Measurements from ENCODE around the gene DNAH8.

The DNAH8 gene

GRCh38 chr6:38955861-38956260 is 240.8 kb downstream of the DNAH8 start:
- no peak overlapping the region for H3K4me3 ChIP-seq (ENCODE audit: low read depth in 1 of 2, low read length in 2 of 2)
- no peak overlapping the region for H3K27ac ChIP-seq (ENCODE audit: low read length)
- no peaks in the 10 kb centered on the region for H3K4me1 ChIP-seq (ENCODE audit: control insufficient read depth in 1 of 2, insufficient read depth in 2 of 2, low read length in 2 of 2)
- peaks cover 3 to 6% of the 10 kb centered on the region in 2 donors for H3K9me3 ChIP-seq (ENCODE audit: control insufficient read depth in 1 of 2, low read length in 2 of 2)
- H3K36me3 ChIP-seq (ENCODE audit: control insufficient read depth in 1 of 2, insufficient read depth in 2 of 2, low read length in 2 of 2): no peaks in the 10 kb centered on the region
- no peaks in the 10 kb centered on the region for H3K27me3 ChIP-seq (ENCODE audit: low read depth, low read length)

GRCh38 chr6:38957426-38957825 is 242.3 kb downstream of the DNAH8 start:
- no peak overlapping the region for H3K27ac ChIP-seq (ENCODE audit: low read length)
- no peaks in the 10 kb centered on the region for H3K4me1 ChIP-seq (ENCODE audit: control insufficient read depth in 1 of 2, insufficient read depth in 2 of 2, low read length in 2 of 2)
- peaks cover 3 to 6% of the 10 kb centered on the region in 2 donors for H3K9me3 ChIP-seq (ENCODE audit: control insufficient read depth in 1 of 2, low read length in 2 of 2)
- H3K4me3 ChIP-seq (ENCODE audit: low read depth in 1 of 2, low read length in 2 of 2): no peak overlapping the region
- H3K36me3 ChIP-seq (ENCODE audit: control insufficient read depth in 1 of 2, insufficient read depth in 2 of 2, low read length in 2 of 2): no peaks in the 10 kb centered on the region
- H3K27me3 ChIP-seq (ENCODE audit: low read depth, low read length): no peaks in the 10 kb centered on the region

DNA sequence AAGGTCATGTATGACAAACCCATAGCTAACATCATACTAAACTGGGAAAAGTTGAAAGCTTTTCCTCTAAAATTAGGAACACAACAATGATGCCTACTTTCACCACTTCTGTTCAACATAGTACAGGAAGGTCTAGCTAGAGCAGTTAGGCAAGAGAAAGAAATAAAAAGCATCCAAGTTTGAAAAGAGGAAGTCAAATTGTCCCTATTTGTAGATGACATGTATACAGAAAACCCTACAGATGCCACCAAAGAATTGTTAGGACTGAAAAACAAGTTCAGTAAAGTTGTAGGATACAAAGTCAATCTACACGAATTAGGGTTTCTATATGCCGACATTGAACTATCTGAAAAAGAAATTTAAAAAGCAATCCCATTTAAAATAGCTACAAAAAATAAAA is 244.0 kb downstream of the DNAH8 start:
- Histone ChIP-seq H3K27ac (ENCODE audit: low read length) (no peak overlapping the region), H3K4me1 (ENCODE audit: control insufficient read depth in 1 of 2, insufficient read depth in 2 of 2, low read length in 2 of 2) (no peaks in the 10 kb centered on the region), H3K27me3 (ENCODE audit: low read depth, low read length) (no peaks in the 10 kb centered on the region), H3K9me3 (ENCODE audit: control insufficient read depth in 1 of 2, low read length in 2 of 2) (peaks cover 3 to 6% of the 10 kb centered on the region in 2 donors), H3K36me3 (ENCODE audit: control insufficient read depth in 1 of 2, insufficient read depth in 2 of 2, low read length in 2 of 2) (no peaks in the 10 kb centered on the region), H3K4me3 (ENCODE audit: low read depth in 1 of 2, low read length in 2 of 2) (no peak overlapping the region)

- Histone ChIP-seq H3K4me1 (ENCODE audit: control insufficient read depth in 1 of 2, insufficient read depth in 2 of 2, low read length in 2 of 2) (no peaks in the 10 kb centered on the region), H3K9me3 (ENCODE audit: control insufficient read depth in 1 of 2, low read length in 2 of 2) (peaks cover 0 to 2% of the 10 kb centered on the region in 2 donors), H3K36me3 (ENCODE audit: control insufficient read depth in 1 of 2, insufficient read depth in 2 of 2, low read length in 2 of 2) (no peaks in the 10 kb centered on the region), H3K4me3 (ENCODE audit: low read depth in 1 of 2, low read length in 2 of 2) (no peak overlapping the region), H3K27ac (ENCODE audit: low read length) (no peak overlapping the region), H3K27me3 (ENCODE audit: low read depth, low read length) (no peaks in the 10 kb centered on the region)
Measured at GRCh38 chr6:38968702-38969149, 253.6 kb downstream of the DNAH8 start.

DNA sequence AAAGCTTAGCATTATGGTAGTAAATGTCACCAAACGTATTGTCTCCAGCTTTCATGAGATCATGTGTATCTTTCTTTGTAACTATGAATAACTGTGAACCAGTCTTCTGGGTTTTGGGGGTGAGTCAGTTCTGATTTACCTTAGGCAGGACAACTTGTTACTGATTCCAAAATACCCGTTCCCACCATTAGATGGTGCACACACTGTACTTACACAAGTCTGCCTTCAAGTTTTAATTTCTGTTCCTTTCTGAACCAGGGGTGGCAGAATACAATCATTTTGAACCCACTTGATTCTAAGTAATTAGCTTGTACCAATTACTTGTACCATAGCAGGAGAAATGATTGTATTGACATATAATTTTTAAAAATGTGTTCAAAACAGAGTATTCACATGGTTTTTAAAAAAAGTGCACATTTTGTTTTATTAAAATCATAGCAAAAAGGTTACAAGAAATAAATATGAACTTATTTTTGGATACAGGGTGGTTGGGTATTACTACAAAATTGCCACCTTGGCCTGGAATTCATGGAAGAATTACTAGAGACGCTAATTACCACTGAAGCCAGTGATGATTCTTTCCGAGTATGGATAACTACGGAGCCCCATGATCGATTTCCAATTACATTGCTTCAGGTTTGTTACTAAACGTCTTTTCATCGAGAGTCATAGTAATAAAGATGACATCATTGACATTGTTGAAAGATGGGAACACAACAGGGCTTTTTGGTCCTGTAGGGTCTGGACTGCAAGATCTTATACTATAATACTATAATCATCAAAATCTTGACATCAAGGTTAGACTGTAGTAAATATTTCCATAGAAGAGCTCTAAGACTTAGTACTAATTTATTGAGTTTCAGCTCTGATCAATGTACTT is 258.3 kb downstream of the DNAH8 start:
- Histone ChIP-seq H3K9me3 (ENCODE audit: control insufficient read depth in 1 of 2, low read length in 2 of 2) (no peaks in the 10 kb centered on the region), H3K36me3 (ENCODE audit: control insufficient read depth in 1 of 2, insufficient read depth in 2 of 2, low read length in 2 of 2) (no peaks in the 10 kb centered on the region), H3K27me3 (ENCODE audit: low read depth, low read length) (no peaks in the 10 kb centered on the region), H3K4me3 (ENCODE audit: low read depth in 1 of 2, low read length in 2 of 2) (no peak overlapping the region), H3K4me1 (ENCODE audit: control insufficient read depth in 1 of 2, insufficient read depth in 2 of 2, low read length in 2 of 2) (no peaks in the 10 kb centered on the region), H3K27ac (ENCODE audit: low read length) (no peak overlapping the region)

GRCh38 chr6:38974389-38975151 is 259.5 kb downstream of the DNAH8 start:
- H3K27me3 ChIP-seq (ENCODE audit: low read depth, low read length): no peaks in the 10 kb centered on the region
- H3K4me1 ChIP-seq (ENCODE audit: control insufficient read depth in 1 of 2, insufficient read depth in 2 of 2, low read length in 2 of 2): no peaks in the 10 kb centered on the region
- H3K27ac ChIP-seq (ENCODE audit: low read length): no peak overlapping the region
- no peaks in the 10 kb centered on the region for H3K36me3 ChIP-seq (ENCODE audit: control insufficient read depth in 1 of 2, insufficient read depth in 2 of 2, low read length in 2 of 2)
- no peaks in the 10 kb centered on the region for H3K9me3 ChIP-seq (ENCODE audit: control insufficient read depth in 1 of 2, low read length in 2 of 2)
- H3K4me3 ChIP-seq (ENCODE audit: low read depth in 1 of 2, low read length in 2 of 2): no peak overlapping the region

DNA sequence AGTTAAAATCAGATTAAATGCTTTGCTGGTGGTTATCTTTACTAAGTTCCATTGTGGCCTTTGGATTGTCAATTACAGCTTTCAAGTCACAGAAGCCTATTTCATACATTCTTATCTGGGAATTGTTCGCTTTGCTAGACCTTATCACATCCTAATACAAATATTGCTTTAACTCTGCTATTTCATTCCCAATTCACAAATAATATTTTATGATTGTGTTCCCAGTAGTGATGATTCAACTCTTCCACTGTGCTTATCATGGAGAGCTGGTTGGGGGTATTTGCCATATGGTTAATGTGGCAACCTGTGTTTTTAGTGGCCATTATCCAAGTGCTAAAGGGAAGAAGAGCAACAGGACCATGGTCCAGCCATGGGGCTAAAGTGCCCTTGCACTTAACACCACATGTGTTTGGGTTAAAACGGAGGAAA is 260.5 kb downstream of the DNAH8 start:
- Histone ChIP-seq H3K4me3 (ENCODE audit: low read depth in 1 of 2, low read length in 2 of 2) (no peak overlapping the region), H3K4me1 (ENCODE audit: control insufficient read depth in 1 of 2, insufficient read depth in 2 of 2, low read length in 2 of 2) (no peaks in the 10 kb centered on the region), H3K9me3 (ENCODE audit: control insufficient read depth in 1 of 2, low read length in 2 of 2) (no peaks in the 10 kb centered on the region), H3K36me3 (ENCODE audit: control insufficient read depth in 1 of 2, insufficient read depth in 2 of 2, low read length in 2 of 2) (no peaks in the 10 kb centered on the region), H3K27me3 (ENCODE audit: low read depth, low read length) (no peaks in the 10 kb centered on the region), H3K27ac (ENCODE audit: low read length) (no peak overlapping the region)

DNA sequence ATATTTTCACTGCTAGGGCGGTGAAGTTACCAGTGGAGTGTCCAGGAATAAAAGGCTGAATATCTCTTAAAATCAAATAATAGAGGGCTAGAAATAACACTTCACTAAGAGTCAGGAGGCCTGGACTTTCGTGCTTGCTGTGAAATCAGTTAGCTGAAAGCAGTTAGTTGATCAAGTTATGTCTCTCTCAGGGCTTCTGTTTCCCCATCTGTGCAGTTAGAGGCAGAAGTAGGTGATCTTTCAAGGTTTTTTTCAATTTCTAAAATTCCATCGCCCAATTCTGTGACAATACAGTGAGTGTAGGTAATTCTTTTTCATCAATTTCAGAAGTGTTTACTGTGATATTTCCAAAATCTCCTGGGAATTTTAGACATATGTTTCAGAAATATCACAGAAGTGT is 260.9 kb downstream of the DNAH8 start:
- Histone ChIP-seq H3K36me3 (ENCODE audit: control insufficient read depth in 1 of 2, insufficient read depth in 2 of 2, low read length in 2 of 2) (no peaks in the 10 kb centered on the region), H3K27ac (ENCODE audit: low read length) (no peak overlapping the region), H3K27me3 (ENCODE audit: low read depth, low read length) (no peaks in the 10 kb centered on the region), H3K4me3 (ENCODE audit: low read depth in 1 of 2, low read length in 2 of 2) (no peak overlapping the region), H3K9me3 (ENCODE audit: control insufficient read depth in 1 of 2, low read length in 2 of 2) (no peaks in the 10 kb centered on the region), H3K4me1 (ENCODE audit: control insufficient read depth in 1 of 2, insufficient read depth in 2 of 2, low read length in 2 of 2) (no peaks in the 10 kb centered on the region)

DNA sequence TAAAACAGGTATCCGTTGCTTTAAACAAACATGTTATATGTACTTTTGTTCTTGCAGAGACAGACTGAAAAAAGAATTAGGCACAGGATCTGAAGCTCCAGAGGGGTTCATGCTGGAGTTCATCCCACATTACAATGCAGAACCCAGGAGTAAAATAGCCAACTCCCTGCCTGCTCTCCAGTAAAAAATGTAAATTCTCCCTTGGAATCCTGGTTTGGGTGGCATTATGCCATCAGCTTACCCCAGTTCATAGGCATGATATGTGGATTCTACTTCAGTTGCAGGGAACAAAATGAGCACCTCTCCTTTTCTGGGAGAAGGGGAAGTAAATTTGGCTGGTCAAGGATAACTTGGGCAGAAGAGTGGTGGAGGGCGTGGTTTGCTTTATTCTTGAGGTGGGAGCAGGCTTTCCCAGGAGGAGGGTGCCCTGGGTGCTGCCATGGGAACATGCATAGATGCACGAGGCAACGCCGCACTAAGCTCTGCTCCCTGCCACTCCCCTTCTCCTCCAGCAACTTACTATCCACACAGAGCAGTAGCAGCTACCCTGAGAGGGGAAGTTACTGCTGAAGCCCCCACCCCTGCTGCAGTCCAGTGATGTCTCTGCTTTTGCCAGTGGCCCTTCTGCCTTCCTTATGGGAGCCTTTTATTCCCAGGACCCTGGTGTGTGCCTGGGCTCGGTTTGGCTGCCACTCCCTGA is 261.8 kb downstream of the DNAH8 start:
- Histone ChIP-seq H3K27ac (ENCODE audit: low read length) (no peak overlapping the region), H3K4me1 (ENCODE audit: control insufficient read depth in 1 of 2, insufficient read depth in 2 of 2, low read length in 2 of 2) (no peaks in the 10 kb centered on the region), H3K4me3 (ENCODE audit: low read depth in 1 of 2, low read length in 2 of 2) (no peak overlapping the region), H3K27me3 (ENCODE audit: low read depth, low read length) (no peaks in the 10 kb centered on the region), H3K9me3 (ENCODE audit: control insufficient read depth in 1 of 2, low read length in 2 of 2) (no peaks in the 10 kb centered on the region), H3K36me3 (ENCODE audit: control insufficient read depth in 1 of 2, insufficient read depth in 2 of 2, low read length in 2 of 2) (no peaks in the 10 kb centered on the region)

DNA sequence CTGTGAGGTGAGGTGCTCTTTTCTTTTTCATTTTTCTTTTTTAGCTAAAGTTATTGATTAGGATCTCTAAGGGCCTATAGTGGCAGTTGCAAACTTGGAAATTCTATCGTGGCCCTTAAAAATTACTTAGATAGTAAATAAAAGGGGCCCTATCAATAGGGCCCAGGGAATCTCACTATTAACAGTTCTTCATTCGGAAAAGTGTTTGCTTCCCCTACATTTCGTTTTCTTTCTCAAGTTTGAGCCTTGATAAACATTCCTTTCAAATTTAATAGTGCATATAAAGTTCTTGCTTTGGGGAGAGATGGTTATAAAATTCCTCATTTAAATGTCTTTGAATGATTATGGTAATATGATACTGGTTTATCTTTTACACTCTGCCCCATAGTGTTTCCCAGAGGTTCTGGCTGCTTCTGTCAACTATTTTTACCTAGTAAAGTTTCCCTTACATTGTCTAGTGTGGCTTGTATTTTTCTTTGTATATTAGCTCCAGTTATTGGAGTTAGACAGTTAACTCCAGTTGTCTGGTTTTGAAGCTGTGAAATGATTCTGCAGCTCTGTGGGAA is 263.1 kb downstream of the DNAH8 start:
- Histone ChIP-seq H3K9me3 (ENCODE audit: control insufficient read depth in 1 of 2, low read length in 2 of 2) (no peaks in the 10 kb centered on the region), H3K36me3 (ENCODE audit: control insufficient read depth in 1 of 2, insufficient read depth in 2 of 2, low read length in 2 of 2) (no peaks in the 10 kb centered on the region), H3K4me1 (ENCODE audit: control insufficient read depth in 1 of 2, insufficient read depth in 2 of 2, low read length in 2 of 2) (no peaks in the 10 kb centered on the region), H3K27me3 (ENCODE audit: low read depth, low read length) (no peaks in the 10 kb centered on the region), H3K4me3 (ENCODE audit: low read depth in 1 of 2, low read length in 2 of 2) (no peak overlapping the region), H3K27ac (ENCODE audit: low read length) (no peak overlapping the region)

DNA sequence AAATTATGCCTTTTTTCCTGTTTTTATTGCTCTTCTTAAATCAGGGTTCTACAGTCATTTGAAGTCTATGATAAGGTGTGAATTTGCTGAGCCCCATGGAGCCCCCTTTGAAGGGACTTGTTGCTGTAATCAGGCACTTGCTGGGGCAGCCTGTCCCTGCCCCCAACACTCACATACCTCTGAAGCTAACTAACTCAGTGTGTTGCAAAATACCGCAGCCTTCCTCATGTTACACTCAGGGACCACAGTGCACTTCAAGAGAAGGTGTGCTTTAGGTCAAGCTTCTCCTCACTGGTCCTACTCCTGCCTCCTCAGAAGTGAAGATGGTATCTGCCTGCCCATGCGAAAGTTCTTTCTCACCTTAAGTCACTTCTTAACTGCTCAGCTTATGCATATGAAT is 267.4 kb downstream of the DNAH8 start:
- no peaks in the 10 kb centered on the region for H3K4me1 ChIP-seq (ENCODE audit: control insufficient read depth in 1 of 2, insufficient read depth in 2 of 2, low read length in 2 of 2)
- H3K36me3 ChIP-seq (ENCODE audit: control insufficient read depth in 1 of 2, insufficient read depth in 2 of 2, low read length in 2 of 2): no peaks in the 10 kb centered on the region
- no peak overlapping the region for H3K4me3 ChIP-seq (ENCODE audit: low read depth in 1 of 2, low read length in 2 of 2)
- H3K9me3 ChIP-seq (ENCODE audit: control insufficient read depth in 1 of 2, low read length in 2 of 2): no peaks in the 10 kb centered on the region
- no peak overlapping the region for H3K27ac ChIP-seq (ENCODE audit: low read length)
- H3K27me3 ChIP-seq (ENCODE audit: low read depth, low read length): no peaks in the 10 kb centered on the region

All from muscle layer of duodenum (tissue), 2 donors.